ENCODE data around the gene DPH2. TPM values are rescaled to one million over a fixed set of nuclear protein-coding genes. Genes with fewer than 3 reads are reported as not detected.

DPH2 gene
- total RNA-seq, 4 donors from 2014 or later, result 23.5 to 41.9 (median 32.5) TPM

- Histone ChIP-seq H3K27me3 (no peaks in the 10 kb centered on the region), H3K36me3 (peaks cover 0 to 89% of the 10 kb centered on the region in 2 donors), H3K4me3 (no peak overlapping the region), H3K9me3 (no peaks in the 10 kb centered on the region), H3K4me1 (no peaks in the 10 kb centered on the region), H3K27ac (no peak overlapping the region)
- ATAC-seq, result no peak
- TF ChIP-seq POLR2AphosphoS5 (IDR thresholded peaks at IDR 0.05) (no peak), EP300 (IDR thresholded peaks at IDR 0.05) (no peak), POLR2A (IDR thresholded peaks at IDR 0.05) (no peak)
- TF ChIP-seq, protein P1, sequence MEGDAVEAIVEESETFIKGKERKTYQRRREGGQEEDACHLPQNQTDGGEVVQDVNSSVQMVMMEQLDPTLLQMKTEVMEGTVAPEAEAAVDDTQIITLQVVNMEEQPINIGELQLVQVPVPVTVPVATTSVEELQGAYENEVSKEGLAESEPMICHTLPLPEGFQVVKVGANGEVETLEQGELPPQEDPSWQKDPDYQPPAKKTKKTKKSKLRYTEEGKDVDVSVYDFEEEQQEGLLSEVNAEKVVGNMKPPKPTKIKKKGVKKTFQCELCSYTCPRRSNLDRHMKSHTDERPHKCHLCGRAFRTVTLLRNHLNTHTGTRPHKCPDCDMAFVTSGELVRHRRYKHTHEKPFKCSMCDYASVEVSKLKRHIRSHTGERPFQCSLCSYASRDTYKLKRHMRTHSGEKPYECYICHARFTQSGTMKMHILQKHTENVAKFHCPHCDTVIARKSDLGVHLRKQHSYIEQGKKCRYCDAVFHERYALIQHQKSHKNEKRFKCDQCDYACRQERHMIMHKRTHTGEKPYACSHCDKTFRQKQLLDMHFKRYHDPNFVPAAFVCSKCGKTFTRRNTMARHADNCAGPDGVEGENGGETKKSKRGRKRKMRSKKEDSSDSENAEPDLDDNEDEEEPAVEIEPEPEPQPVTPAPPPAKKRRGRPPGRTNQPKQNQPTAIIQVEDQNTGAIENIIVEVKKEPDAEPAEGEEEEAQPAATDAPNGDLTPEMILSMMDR (IDR thresholded peaks at IDR 0.05), result no peak
- WGBS, 2 donors (ENCODE audit: low coverage in 1 of 2), result 83 to 88% methylated on average over 4 to 5 of the region's 5 CpGs
Observed at GRCh38 chr1:43963890-43964289, 5.9 kb upstream of the DPH2 start.

- no peak for ATAC-seq
- WGBS, 2 donors (ENCODE audit: low coverage in 1 of 2), result 95 to 100% methylated on average over 1 to 3 of the region's 3 CpGs
- H3K36me3 ChIP-seq, result peaks cover 0 to 75% of the 10 kb centered on the region in 2 donors
- H3K9me3 ChIP-seq, result no peaks in the 10 kb centered on the region
- H3K4me3 ChIP-seq, result no peak overlapping the region
- TF ChIP-seq, protein P1 (IDR thresholded peaks at IDR 0.05), result no peak
- TF ChIP-seq EP300 (IDR thresholded peaks at IDR 0.05) (no peak), POLR2AphosphoS5 (IDR thresholded peaks at IDR 0.05) (no peak), POLR2A (IDR thresholded peaks at IDR 0.05) (no peak)
- H3K27me3 ChIP-seq, result no peaks in the 10 kb centered on the region
- no peak overlapping the region for H3K27ac ChIP-seq
- H3K4me1 ChIP-seq, result peaks cover 0 to 8% (median 2%) of the 10 kb centered on the region in 3 donors
Observed at GRCh38 chr1:43965316-43965715, 4.5 kb upstream of the DPH2 start.

- Histone ChIP-seq H3K27ac (no peak overlapping the region), H3K36me3 (peaks cover 0 to 65% of the 10 kb centered on the region in 2 donors), H3K9me3 (no peaks in the 10 kb centered on the region), H3K27me3 (no peaks in the 10 kb centered on the region), H3K4me3 (no peak overlapping the region), H3K4me1 (peaks cover 0 to 22% (median 10%) of the 10 kb centered on the region in 3 donors)
- TF ChIP-seq POLR2A (IDR thresholded peaks at IDR 0.05), result no peak
- TF ChIP-seq EP300 (IDR thresholded peaks at IDR 0.05), result no peak
- no peak for TF ChIP-seq POLR2AphosphoS5 (IDR thresholded peaks at IDR 0.05)
- TF ChIP-seq, protein P1 (IDR thresholded peaks at IDR 0.05), result no peak
- WGBS, 2 donors (ENCODE audit: low coverage in 1 of 2), result 79 to 89% methylated on average over 4 of the region's 6 CpGs
- no peak for ATAC-seq
Observed at GRCh38 chr1:43968348-43968948, 1.4 kb upstream of the DPH2 start.

DNA sequence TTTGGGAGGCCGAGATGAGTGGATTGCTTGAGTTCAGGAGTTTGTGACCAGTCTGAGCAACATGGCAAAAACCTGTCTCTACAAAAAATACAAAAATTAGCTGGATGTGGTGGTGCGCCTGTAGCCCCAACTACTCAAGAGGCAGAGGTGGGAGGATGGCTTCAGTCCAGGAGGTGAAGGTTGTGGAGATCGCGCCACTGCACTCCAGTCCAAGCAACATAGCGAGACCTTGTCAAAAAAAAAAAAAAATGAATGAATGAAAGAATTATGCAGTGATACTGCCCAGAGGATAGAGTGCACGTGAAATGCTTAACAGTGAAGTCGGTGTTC lies 429 bp upstream of the DPH2 start:
- no peak for ATAC-seq
- peak overlapping the region in 1 of 2 donors; percentile 87 for H3K4me3 ChIP-seq
- H3K27me3 ChIP-seq, result no peaks in the 10 kb centered on the region
- 45 to 60% methylated on average over 3 to 7 of the region's 7 CpGs for WGBS, 2 donors (ENCODE audit: low coverage in 1 of 2)
- H3K9me3 ChIP-seq, result no peaks in the 10 kb centered on the region
- peaks cover 0 to 30% (median 10%) of the 10 kb centered on the region in 3 donors for H3K4me1 ChIP-seq
- peaks cover 0 to 56% of the 10 kb centered on the region in 2 donors for H3K36me3 ChIP-seq
- no peak for TF ChIP-seq POLR2A (IDR thresholded peaks at IDR 0.05)
- TF ChIP-seq EP300 (IDR thresholded peaks at IDR 0.05), result no peak
- no peak for TF ChIP-seq POLR2AphosphoS5 (IDR thresholded peaks at IDR 0.05)
- TF ChIP-seq, protein P1 (IDR thresholded peaks at IDR 0.05), result peak in 1 of 4 experiments; percentile 43
- H3K27ac ChIP-seq, result peak overlapping the region in 1 of 4 donors; percentile 62

- Histone ChIP-seq H3K4me1 (peaks cover 0 to 32% (median 10%) of the 10 kb centered on the region in 3 donors), H3K27ac (peak overlapping the region in 1 of 4 donors; percentile 66), H3K36me3 (peaks cover 0 to 45% of the 10 kb centered on the region in 2 donors), H3K4me3 (peak overlapping the region; percentile 58 to 87), H3K9me3 (no peaks in the 10 kb centered on the region), H3K27me3 (no peaks in the 10 kb centered on the region)
- 40% methylated on average over 5 of the region's 5 CpGs; no CpG with 5 or more reads in 1 of the 2 donors for WGBS, 2 donors (ENCODE audit: low coverage in 1 of 2)
- no peak for ATAC-seq
- TF ChIP-seq, protein P1 (IDR thresholded peaks at IDR 0.05), result no peak
- TF ChIP-seq POLR2A (IDR thresholded peaks at IDR 0.05), result no peak
- TF ChIP-seq POLR2AphosphoS5 (IDR thresholded peaks at IDR 0.05), result no peak
- no peak for TF ChIP-seq EP300 (IDR thresholded peaks at IDR 0.05)
Observed at GRCh38 chr1:43970502-43970901, 692 bp downstream of the DPH2 start.

Data from gastroesophageal sphincter (tissue), 4 donors.